Measurements from ENCODE around the gene ZXDB. TPM values are rescaled to one million over a fixed set of nuclear protein-coding genes. Genes with fewer than 3 reads are reported as not detected.
A peak's percentile ranks its signal among the peaks of the same experiment; 100 is the strongest.
"Not testable (repeated sequence)": the region's sequence is repeated elsewhere in the genome, so short reads cannot be mapped to it uniquely, and the experiment has no call there.

Gene ZXDB
- total and polyA plus RNA-seq, 2 of the 13 experiments (the other 11 are each of a cell fraction or from before 2014, with no cell fraction given) = 4.5 to 9.0 TPM

GRCh38 chrX:57592160-57592893 is 516 bp downstream of the ZXDB start (continued):
- TF ChIP-seq RBFOX2 (IDR thresholded peaks at IDR 0.05; ENCODE audit: low read depth, low read length) = peak; percentile 71

GRCh38 chrX:57592894-57593215 is 1.0 kb downstream of the ZXDB start:
- DNase-seq (ENCODE audit: low spot score) (peak; percentile 63), ATAC-seq (peak; percentile 92)
- H3K79me2 ChIP-seq (ENCODE audit: insufficient read depth, low read length) = peaks cover 26% of the 10 kb centered on the region
- CTCF ChIA-PET (ENCODE audit: low intra/inter-chr PET ratio, low total read pairs); H3K36me3 ChIP-seq (replicated peaks in 1 of 2; ENCODE audit: control insufficient read depth in 1 of 2, insufficient read depth in 2 of 2, low read length in 2 of 2); H3K27me3 ChIP-seq (ENCODE audit: control insufficient read depth in 1 of 2, insufficient read depth in 2 of 2, low read length in 2 of 2); intact Hi-C loops (cut with micrococcal nuclease; ENCODE audit: unreplicated experiment); FAIRE-seq; H4K20me1 ChIP-seq (ENCODE audit: insufficient read depth, low read length); H2AFZ ChIP-seq (ENCODE audit: low read length); H3K9me3 ChIP-seq (ENCODE audit: low read length); BruUV-seq (replicated peaks): not testable (repeated sequence)
- POLR2A ChIA-PET = interaction anchor here (1.4 kb wide), 1 partner anchor 48 kb away, joined by 11 read pairs; no protein-coding TSS in a partner anchor
- TF ChIP-seq STAG1 (CRISPR knock-in tag; IDR thresholded peaks at IDR 0.05) (peak; percentile 27; the same call in 1 of the 2 replicates), CTCF (CRISPR knock-in tag; IDR thresholded peaks at IDR 0.05) (peak; percentile 41), ZNF800 (CRISPR knock-in tag; IDR thresholded peaks at IDR 0.05) (peak; percentile 33; the same call in 1 of the 2 replicates), SALL1 (CRISPR knock-in tag; IDR thresholded peaks at IDR 0.05) (peak; percentile 21; the same call in 1 of the 2 replicates), ZNF687 (CRISPR knock-in tag; IDR thresholded peaks at IDR 0.05) (peak; percentile 52), UBTF (CRISPR knock-in tag; IDR thresholded peaks at IDR 0.05) (0 out of 2 replicates have a peak, but pooled peaks have one; percentile 3)
- H3K4me3 ChIP-seq (replicated peaks in 1 of 3; ENCODE audit: insufficient read depth in 1 of 3, low read depth in 2 of 3, low read length in 3 of 3) = peak overlapping the region; percentile 52 to 73 (median 64); a peak in 5 of 6 replicates
- H3K4me2 ChIP-seq (ENCODE audit: low read depth, low read length) = peak overlapping the region; percentile 62
- peaks cover 30% of the 10 kb centered on the region for H3K4me1 ChIP-seq (ENCODE audit: insufficient read depth, low read length)
- H3K27ac ChIP-seq (ENCODE audit: extremely low read length, insufficient read depth, low read length) = peak overlapping the region; percentile 77
- peak overlapping the region; percentile 73 for H3K9ac ChIP-seq (ENCODE audit: insufficient read depth, low read depth, low read length)
- no CpG with 5 or more reads among the region's 15 CpGs for WGBS (ENCODE audit: low lambda C conversion rate)
- in situ Hi-C loops (cut with HindIII; ENCODE audit: extremely low pct_ligation_motif_present, low pct_unique_long_range_greater_than_20kb) = loop anchor here (5.0 to 25.0 kb wide), 2 partner anchors 49 to 319 kb away; partner anchors contain the start of gene ZXDA
